ENCODE data around the gene BIRC6.

- no peak for TF ChIP-seq CTCF (conservative IDR thresholded peaks at IDR 0.05 in 1 of 2, IDR thresholded peaks at IDR 0.05 in 1 of 2; ENCODE audit: low read depth in 1 of 2, low read length in 2 of 2)
- no peak for TF ChIP-seq EZH2 (IDR thresholded peaks at IDR 0.05; ENCODE audit: low read length, missing control alignments)
These were observed 159.7 kb downstream of the BIRC6 start for GRCh38 chr2:32516567-32516966.

All from fibroblast of lung (primary cell).